Stimulated activated CD8-positive, alpha-beta memory T cell treated with anti-CD3 and anti-CD28 coated beads, Interleukin-4, amount 100 ng/mL, for 1 hour (primary cell): ENCODE data around the gene NLE1.
"Not testable (repeated sequence)": the region's sequence is repeated elsewhere in the genome, so short reads cannot be mapped to it uniquely, and the experiment has no call there.

Experiments used
- DNase-seq, 2 donors: peaks; one replicate each; pipeline ENCODE4 v3.0.0-alpha.2; 2020; ENCODE audit warnings: low read depth in 2 of 2, low spot score in 1 of 2

The NLE1 gene

DNA sequence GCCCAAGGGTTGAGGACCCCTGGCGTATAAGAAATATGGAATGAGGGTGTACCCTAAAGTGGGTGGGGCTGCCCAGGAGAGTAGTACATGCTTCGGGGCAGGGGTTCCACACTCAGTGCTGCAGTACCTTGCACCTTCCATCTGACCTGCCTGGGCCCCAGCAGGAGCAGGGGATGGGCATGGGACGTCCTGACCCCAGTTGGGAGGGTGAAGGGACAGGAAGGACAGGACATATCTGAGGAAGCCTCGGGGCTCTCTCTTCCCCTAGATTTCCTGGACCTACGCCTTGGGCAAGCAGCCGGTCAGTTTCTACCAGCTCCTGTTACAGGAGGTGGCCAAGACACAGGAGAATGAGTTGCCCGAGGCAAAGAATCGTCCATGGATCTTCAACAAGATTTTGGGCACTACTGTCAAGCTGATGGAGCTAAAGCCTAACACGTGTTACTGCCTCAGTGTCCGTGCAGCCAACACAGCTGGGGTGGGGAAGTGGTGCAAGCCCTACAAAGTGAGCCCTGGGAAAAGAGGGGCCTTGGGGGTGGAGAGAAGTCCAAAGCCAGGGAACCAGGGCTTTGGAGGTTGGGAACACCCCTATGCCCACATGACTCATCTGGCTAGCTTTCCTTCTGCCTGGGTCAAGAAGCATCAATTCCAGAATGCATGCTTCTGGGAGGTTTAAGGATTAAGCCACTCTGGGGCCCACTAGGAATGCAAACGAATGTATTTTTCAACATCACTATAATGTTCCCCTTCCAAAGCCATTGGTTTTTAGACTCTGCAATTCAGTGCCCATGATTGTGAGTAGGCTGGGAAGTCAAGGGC, 12.7 kb downstream of the NLE1 start:
- no peak for DNase-seq

DNA sequence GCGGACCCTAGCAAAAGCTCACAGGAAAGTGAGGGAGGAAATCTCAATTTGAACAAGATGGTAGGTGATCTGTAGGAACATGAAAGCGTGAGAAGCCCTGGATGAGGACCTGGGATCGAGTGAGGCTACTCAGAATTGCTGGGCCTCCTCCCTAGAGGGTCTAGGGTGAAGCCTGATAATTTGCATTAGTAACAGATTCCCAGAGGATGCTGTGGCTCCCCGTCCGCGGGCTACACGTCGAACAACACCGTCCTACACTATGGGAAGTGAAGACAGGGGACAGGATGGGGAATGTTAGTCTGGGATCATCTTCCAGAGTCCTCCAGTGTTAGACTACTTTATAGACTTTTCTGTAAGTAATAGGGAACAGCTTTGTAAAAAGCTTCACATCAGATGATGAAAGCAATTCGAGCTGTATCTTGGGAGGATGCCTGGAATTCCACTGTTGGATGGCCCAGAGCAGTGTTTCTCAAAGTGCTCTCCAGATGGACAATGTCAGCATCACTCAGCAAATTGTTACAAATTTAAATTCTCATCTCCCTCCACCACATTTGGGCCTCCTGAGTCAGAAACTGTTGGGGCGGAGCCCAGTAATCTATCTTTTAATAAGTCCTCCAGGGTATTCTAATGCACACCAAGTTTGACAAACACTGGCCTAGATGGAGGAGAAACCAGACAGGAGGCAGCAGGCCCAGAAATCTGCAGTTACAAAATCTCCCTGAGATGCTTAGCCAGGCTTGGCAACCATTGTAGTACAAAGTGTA, 14.2 kb downstream of the NLE1 start:
- DNase-seq = no peak

DNA sequence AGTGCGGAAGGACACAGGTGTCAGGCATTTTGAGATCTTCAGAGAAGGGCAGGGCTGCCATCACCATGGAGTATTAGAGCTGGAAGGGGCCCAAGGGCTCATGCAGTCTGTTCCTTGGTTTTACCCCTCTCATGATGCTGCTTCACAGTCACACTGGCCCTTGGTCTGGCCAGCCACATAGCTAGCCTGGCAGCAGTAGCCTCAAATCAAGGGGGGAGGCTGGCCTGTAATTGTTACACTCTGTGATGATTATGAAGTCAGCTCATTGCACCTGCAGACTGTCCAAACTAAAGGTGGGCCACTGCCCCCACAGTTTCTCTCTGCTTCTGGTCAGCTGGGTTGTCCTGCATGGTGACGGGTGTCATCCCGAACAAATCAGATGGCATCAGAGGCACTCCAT, 20.8 kb downstream of the NLE1 start, which contains the start of gene FNDC8:
Gene FNDC8, plus strand, starts transcription at position 301 of the 400 bp plus-strand sequence. Its CDS starts 79 bp downstream, at position 380.
- DNase-seq = no peak

DNA sequence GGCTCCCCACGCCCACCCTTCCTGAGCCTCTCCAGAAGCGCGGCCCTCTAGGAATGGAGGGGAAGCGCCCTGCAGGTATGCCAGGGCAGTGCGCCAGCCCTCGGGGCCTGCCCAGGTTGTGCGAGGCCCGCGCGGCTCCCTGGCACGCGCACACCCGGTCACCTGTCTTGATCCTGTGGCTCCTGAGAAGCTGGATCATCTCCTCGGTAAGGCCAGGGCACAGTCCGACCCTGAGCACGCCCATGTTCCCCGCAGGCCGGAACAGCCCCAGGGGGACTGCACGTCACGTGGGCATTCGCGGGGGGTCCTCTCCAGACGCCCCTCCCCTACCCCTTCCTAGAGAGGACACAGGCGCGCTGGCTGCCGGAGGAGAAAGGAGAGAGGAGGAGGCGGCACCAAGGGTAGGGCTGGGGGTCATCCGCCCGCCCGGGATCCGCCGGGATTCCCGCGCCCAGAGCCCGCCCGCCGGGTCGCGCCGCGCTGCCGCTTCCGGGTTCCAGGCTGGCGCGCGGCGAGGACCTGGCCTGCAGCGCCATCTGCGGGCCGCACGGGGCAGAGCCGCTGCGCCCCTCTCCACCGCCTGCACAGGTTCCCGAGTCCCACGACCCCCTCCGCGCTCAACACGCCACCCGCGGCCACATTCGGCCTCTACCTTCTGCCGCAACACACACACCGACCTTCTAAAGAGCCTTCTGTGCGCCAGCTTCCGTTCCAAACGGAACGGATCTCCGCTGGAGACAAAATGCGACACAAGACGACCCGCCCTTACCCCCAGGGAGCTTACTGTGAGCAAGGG, 22.5 kb downstream of the NLE1 start, which contains the start of gene RAD51D:
Gene RAD51D, minus strand, starts transcription at position 491 of the 796 bp plus-strand sequence. Its CDS starts 247 bp downstream, at position 244.
- peak; percentile 56 to 62 for DNase-seq

DNA sequence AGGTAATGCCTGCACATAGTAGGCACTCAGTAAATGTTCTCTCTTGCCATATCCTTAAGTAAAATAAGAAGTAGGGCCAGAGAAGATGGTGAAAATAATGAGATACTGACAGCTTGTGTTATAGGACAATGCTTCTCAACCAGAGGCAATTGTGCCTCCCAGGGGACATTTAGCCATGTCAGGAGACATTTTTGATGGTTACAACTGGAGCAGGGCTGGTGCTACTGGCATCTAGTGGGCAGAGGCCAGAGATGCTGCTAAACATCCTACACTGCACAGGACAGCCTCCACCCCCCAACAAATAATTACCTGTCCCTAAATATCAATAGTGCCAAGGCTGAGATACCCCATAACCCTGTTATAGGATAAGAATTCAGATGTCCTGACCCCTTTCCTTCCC, 24.1 kb downstream of the NLE1 start:
- DNase-seq = no peak

DNA sequence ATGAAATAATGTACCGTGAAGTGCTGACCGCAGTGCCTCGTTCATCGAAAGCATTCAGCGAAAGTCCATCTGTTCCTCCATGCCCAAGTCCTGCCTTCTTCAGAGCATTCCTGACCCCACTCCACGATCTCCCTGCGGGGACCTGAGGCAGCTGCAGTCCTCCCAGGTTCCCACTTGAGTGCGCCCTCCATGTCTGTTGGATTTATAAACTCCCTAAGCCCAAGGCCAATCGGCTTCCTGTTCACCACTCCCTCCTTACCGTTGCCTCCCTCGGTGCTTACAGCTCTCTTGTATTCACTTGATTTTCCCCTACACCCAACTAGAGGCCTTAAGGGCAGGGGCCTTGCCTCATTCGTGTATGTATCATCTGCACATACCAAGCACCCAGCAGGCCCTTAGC, 25.3 kb downstream of the NLE1 start:
- DNase-seq = no peak

DNA sequence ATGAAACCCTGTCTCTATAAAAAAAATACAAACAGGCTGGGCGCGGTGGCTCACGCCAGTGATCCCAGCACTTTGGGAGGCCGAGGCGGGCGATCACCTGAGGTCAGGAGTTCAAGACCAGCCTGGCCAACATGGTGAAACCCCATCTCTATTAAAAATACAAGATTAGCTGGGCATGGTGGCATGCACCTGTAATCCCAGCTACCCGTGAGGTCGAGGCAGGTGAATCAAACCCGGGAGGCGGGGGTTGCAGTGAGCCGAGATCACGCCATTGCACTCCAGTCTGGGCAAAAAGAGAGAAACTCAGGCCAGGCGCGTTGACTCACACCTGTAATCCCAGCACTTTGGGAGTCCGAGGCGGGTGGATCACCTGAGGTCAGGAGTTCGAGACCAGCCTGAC, 31.3 kb downstream of the NLE1 start:
- DNase-seq = not testable (repeated sequence)

DNA sequence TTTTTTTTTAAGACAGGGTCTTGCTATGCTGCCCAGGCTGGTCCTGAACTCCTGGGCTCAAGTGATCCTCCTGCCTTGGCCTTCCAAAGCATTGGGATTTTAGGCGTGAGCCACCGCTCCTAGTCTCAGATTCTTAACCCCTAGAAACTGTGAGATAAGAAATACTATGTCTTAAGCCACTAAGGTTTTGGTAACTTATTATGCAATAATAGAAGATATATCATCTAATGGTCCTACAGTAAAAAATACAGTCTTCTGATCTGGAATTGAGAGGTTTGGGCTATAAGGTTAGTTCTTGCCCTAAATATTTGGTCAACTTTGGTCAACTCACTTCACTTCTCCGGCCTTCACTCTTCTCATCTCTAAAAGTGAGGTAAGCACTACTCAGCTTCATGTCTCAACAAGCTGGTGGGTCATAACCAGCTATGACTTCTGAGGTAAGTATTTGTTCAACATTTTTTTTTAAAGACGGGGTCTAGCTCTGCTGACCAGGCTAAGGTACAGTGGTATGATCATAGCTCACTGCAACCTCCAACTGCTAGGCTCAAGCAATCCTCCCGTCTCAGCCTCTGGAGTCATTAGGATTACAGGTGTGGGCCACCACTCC, 37.2 kb downstream of the NLE1 start:
- no peak for DNase-seq

DNA sequence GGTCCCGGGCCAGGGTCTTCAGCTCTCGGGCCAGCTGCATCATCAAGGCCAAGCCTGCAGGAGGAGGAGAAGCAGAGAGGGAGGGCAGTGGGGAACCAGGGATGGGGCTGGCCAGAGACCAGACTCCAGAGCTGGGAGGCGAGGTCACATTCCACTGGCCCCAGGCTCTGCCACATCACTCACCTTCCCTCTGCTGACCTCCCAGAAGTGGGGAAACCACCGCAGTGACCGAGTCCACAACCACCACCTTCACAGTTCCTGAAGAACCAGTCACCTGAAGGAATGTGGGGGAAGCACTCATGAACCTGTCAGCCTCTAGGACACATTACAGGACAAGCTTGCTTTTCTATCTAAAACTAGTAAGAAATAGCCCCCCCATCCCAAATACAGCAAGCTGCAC, 38.8 kb downstream of the NLE1 start:
- DNase-seq = no peak

DNA sequence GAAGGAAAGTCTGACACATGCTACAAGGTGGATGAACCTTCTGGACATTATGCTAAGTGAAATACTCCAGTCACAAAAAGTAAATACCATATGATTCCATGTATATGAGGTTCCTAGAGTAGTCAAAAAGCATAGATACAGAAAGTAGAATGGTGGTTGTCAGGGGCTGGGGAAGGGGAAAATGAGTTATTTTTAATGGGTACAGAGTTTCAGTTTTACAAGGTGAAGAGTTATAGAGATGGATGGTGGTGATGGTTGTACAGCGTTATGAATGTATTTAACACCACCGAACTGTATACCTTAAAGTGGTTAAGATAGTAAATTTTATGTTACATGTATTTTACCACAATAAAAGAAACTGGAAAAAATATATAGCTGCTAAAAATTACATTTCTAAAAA, 40.4 kb downstream of the NLE1 start:
- DNase-seq = no peak

DNA sequence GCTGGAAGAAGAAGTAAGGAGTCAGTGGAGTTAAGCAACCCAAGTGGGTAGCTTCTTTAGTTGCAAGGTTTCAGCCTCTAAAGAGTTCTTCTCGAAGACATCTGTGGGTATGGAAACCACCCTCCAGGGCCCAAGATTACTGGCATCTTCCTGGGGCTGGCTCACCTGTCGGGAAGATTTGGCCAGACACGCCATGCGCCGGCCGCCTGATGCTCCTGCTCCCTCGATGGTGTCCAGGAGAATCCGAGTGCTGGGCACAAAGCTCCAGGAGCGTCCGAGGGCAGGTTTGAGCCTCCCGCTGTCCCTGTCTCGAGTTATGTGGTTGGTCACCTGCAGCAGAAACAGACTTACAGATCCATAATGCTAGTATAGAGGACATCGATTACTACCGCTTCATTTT, 41.1 kb downstream of the NLE1 start:
- no peak for DNase-seq

DNA sequence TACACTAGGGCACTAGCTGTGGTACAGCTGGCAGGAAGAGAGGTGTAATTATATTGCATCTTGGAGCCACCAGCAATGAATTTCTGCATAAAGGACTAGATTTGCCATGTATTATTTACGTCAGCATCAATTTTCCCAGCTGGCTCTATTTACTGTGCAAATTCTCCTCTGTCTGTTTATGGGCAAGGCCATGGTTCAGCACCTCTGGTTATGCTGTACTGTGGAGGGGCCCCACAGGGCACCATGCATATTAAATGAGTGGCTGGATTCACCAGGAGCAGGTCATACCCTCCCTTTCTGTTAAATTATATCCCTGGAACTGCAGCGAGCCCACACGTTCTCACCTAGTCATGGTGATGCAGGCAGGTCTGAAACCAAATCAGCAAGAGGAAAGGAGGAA, 42.2 kb downstream of the NLE1 start:
- DNase-seq = no peak

DNA sequence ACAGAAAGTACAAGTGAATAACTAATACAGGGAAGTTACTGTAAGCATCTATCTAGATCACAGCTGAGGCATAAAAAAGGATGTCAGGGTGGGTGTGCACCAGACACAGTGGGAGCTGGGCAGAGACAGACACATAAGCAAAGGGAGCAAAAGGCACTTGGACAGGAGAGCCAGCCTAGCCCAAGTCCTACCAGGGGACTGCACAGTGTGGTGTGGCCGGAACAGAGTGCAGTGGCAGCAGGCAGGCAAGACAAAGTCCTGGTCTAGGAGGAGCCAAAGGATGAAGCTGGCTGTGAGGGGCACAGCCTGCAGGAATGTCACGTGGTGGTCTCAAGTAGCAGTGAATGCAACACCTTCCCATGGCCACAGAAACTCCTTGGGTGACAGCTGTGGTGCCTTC, 44.3 kb downstream of the NLE1 start:
- DNase-seq = no peak

DNA sequence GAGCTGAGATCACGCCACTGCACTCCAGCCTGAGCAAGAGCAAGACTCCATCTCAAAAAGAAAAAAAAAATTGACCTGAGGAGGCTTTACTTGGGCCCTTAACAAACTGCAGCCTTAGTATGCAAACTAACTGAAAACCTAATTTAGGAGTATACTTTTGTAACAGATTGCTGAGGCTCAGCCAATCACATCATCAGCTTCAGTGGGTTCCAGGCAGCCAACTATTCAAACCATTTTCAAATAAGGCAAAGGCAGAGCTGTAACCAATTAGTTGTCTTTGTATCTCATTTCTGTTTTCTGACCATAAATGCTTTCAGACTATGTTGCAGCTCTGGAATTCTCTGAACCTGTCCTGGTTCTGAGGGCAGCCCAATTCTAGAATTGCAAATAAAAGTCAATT, 46.4 kb downstream of the NLE1 start:
- DNase-seq = no peak

DNA sequence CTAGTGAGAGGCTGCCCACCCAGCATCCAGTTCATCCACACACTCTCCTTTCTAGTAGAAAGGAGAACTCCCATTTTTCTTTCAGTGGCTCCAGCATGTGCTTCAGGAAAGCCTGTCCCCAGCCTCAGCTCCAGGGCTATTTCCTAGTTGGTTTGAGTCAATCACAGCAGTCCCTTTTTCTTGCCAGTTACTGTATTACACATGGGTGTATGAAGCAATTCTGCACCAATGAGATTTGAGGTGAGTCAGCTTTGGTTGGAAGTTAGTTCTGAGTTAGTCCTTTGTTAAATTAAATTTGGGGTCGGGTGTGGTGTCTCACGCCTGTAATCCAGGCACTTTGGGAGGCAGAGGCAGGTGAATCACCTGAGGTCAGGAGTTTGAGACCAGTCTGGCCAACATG, 47.2 kb downstream of the NLE1 start:
- no peak for DNase-seq

DNA sequence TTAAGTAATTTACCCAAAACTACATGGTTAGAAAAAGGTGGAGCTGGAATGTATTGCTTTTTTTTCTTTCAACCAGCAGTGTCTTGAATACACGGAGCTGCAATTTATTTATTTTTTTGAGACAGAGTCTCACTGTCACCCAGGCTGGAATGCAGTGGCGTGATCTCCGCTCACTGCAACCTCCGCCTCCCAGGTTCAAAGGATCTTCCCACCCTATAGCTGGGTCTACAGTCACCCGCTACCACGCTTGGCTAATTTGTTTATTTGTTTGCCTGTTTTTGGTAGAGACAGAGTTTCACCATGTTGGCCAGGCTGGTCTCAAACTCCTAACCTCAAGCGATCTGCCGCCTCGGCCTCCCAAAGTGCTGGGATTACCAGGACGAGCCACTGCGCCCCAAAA, 51.4 kb downstream of the NLE1 start:
- not testable (repeated sequence) for DNase-seq

DNA sequence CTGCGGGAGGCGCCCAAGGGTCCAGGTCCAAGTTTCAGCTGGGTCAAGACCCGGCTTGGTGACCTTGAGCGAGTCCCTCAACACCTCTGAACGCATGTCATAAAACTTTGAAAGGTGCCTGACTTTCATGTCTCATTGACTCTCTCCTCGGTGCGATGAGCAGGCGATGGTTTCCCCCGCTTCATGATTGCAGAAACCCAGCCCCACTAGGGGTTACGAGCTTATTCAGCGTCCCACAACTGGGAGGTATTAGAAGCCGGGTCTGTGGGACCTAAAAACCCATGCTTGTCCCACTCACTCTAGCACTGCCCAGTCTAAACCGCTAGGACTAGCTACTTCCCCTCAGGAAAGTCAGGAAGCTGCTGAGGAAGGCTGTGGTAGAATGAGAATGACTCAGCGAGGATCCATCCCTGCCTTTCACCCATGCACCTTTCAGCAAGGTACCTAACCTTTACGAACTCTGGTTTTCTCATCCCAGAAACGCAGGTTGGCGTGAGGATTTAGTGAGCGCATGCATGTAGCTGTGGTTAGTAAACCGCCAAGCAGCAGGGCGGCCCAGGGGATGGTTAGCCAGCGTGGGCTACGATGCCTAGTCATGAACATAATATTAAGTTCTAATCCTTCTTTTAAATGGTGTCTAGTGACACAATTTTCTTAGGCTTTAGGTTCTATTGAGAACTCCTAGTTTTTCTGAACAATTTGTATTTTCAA, 52.4 kb downstream of the NLE1 start:
- no peak for DNase-seq

DNA sequence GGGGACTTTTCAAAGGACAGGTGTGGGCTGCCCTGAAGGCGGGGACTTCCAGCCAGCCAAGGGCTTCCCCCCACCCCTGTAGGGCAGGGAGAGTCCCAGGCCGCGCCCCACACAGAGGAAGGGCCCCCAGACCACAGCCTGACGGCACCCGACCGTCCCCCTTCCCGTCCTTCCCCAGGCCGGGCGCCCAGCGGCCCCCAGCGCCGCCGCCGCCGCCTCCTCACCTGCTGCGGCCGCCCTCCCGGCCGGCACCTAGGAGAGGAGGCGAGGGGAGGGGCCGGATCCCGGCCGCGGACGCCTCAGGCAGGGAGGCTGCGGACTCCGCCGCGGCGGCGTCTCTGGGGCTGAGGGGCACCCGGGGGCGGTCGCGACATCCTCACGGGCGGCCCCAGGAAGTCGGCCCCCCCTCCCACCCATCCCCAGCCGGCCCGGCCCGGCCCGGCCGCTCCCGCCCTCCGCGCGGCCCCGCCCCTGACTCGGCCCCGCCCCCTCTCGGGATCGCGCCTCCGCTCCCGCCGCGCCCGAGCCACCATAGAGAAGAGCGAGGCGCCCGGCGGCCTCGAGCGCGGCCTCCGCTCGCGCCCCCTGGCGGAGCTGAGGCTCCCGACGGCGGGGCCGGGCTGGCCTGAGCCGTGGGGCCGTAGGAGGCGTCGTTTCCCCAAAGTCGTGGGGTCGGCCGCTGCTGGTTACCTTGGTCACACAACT, 53.1 kb downstream of the NLE1 start:
- DNase-seq = peak; percentile 78 to 84

DNA sequence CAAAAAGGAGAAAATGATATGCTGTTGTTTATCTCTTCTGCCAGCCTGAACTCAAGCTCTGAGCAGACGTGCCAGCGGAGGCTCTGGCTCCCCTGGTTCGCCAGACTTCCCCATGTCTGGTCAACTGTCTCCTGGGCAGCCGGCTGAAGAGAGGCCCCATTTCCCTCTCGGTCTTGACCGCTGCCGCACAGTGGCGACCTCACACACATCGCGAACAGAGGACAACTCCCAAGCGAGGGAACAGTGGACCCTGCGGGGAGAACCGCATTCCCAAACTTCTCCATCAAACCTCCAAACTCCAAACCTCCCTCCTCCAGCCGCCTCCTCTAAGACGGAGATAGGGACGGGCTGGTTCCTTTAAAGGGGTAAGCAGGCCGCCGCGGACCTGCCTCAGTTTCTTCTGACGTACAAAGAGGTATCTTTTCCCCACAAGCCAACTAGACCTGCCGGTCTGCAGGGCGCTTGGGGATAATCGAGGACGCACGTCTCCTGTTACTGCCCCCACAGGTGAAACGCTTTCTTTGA, 53.7 kb downstream of the NLE1 start:
- no peak for DNase-seq
